ENCODE measurements around the gene MTHFSD.
A peak's percentile ranks its signal among the peaks of the same experiment; 100 is the strongest.

MTHFSD gene

GRCh38 chr16:86584071-86584685 lies 29.1 kb upstream of the MTHFSD start:
- DNase-seq, result peak; percentile 72

- DNase-seq, result peak; percentile 52
Measured at GRCh38 chr16:86581458-86581857, 26.4 kb upstream of the MTHFSD start.

- no peak for DNase-seq
Measured at GRCh38 chr16:86580791-86581170, 25.7 kb upstream of the MTHFSD start.

- DNase-seq, result peak; percentile 45
Measured at GRCh38 chr16:86580063-86580790, 25.2 kb upstream of the MTHFSD start.

GRCh38 chr16:86579268-86580062 lies 24.4 kb upstream of the MTHFSD start:
- peak; percentile 60 for DNase-seq

- DNase-seq, result peak; percentile 80
Measured at GRCh38 chr16:86578611-86579267, 23.7 kb upstream of the MTHFSD start.

GRCh38 chr16:86578061-86578599 lies 23.1 kb upstream of the MTHFSD start, which contains the start of gene FOXL1:
Gene FOXL1 (plus strand): TSS chr16:86578549. CDS start chr16:86578724, 175 bp downstream.
- DNase-seq, result peak; percentile 90

GRCh38 chr16:86577314-86577971 lies 22.4 kb upstream of the MTHFSD start:
- DNase-seq, result peak; percentile 48

- peak; percentile 66 for DNase-seq
Measured at GRCh38 chr16:86576591-86577313, 21.7 kb upstream of the MTHFSD start.

- DNase-seq, result peak; percentile 98
Measured at GRCh38 chr16:86575754-86576557, 20.9 kb upstream of the MTHFSD start.

GRCh38 chr16:86575095-86575685 lies 20.2 kb upstream of the MTHFSD start:
- DNase-seq, result peak; percentile 47

GRCh38 chr16:86574646-86575045 lies 19.6 kb upstream of the MTHFSD start:
- DNase-seq, result no peak

GRCh38 chr16:86573646-86574508 lies 18.8 kb upstream of the MTHFSD start:
- DNase-seq, result no peak

- peak; percentile 80 for DNase-seq
Measured at GRCh38 chr16:86573215-86573614, 18.2 kb upstream of the MTHFSD start.

- no peak for DNase-seq
Measured at GRCh38 chr16:86572606-86573005, 17.6 kb upstream of the MTHFSD start.

GRCh38 chr16:86572041-86572521 lies 17.0 kb upstream of the MTHFSD start:
- DNase-seq, result no peak

- no peak for DNase-seq
Measured at GRCh38 chr16:86571530-86571915, 16.5 kb upstream of the MTHFSD start.

- no peak for DNase-seq
Measured at GRCh38 chr16:86570558-86571529, 15.8 kb upstream of the MTHFSD start.

Data from fibroblast of skin of right biceps (primary cell).